ENCODE data around the gene ERC2.

ERC2 gene

GRCh38 chr3:55608301-55608937, 859.8 kb downstream of the ERC2 start:
- DNase-seq (ENCODE audit: low read depth in 2 of 2, low spot score in 1 of 2), result no peak

DNA sequence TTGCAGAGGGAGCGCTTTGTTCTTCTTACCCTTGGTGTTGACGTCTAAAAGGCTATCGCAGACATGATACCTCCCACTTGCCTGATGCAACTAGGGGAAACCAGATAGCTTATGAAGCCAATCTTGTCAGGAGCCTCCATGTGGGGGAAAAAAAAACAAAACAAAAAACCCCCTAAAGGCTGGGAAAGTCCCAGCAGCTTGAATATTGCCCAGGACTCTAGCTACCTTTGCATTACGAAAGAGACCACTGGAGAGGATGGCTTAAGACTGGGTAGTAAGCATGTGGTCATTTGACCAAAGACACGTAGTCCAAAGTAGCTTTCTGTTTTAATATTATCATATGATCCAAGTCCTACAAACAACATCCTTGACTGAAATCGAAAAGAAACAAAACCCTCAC, 860.4 kb downstream of the ERC2 start:
- DNase-seq (ENCODE audit: low read depth in 2 of 2, low spot score in 1 of 2), result no peak

DNA sequence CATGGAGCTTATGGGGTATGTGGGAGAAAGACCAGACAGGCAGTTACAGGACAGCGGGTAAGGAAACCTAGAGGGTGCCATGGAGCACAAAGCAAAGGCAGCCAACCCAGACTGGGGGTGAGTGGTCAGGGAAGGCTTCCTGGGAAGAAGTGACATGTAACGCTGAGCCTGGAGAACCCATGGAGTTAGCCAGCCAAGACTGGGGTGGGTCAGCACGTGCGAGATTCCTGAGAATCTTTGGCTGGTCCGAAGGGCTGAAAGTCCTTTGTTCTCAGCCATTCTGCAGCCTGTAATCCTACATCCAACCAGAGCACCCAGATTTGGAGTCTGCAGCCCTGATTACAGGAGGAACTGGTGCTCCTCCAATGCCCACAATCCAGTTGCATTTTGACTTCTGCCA, 861.1 kb downstream of the ERC2 start:
- no peak for DNase-seq (ENCODE audit: low read depth in 2 of 2, low spot score in 1 of 2)

GRCh38 chr3:55605443-55606236, 862.6 kb downstream of the ERC2 start:
- DNase-seq (ENCODE audit: low read depth in 2 of 2, low spot score in 1 of 2), result no peak

DNA sequence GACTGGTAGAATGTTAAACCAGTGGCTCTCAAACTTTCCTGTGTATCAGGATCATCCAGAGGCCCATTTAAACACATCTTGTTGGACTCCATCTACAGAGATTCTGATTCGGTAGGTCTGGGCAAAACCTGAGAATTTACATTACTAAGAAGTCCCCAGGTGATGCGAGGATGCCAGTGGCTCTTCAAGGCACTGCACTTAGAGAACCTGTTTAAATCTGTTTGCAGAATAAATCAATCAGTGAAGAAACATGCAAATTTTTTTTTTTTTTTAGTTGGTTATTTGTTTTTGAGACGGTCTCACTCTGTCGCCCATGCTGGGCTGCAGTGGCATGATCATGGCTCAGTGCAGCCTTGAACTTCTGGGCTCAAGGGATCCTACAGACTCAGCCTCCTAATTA, 863.4 kb downstream of the ERC2 start:
- DNase-seq (ENCODE audit: low read depth in 2 of 2, low spot score in 1 of 2), result no peak

DNA sequence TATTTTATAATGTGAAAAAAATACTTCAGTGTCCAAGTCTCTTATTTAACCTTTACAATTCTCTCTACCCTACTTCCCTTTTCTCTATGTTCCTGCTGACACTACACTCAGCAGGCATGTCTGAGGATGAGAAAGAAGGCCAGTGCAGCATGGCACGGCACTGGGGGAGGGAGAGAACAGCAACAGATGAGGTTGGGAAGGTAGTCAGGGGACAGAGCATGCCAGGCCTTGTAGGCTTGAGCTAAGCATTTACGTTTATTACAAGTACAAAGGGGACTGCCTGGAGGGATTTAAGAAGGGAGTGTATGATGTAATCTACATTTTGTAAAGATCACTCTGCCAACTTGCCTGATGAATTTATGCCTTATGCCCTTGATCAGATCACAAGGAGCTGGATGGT, 863.9 kb downstream of the ERC2 start:
- DNase-seq (ENCODE audit: low read depth in 2 of 2, low spot score in 1 of 2), result no peak

GRCh38 chr3:55601366-55602080, 866.7 kb downstream of the ERC2 start:
- no peak for DNase-seq (ENCODE audit: low read depth in 2 of 2, low spot score in 1 of 2)

- no peak for DNase-seq (ENCODE audit: low read depth in 2 of 2, low spot score in 1 of 2)
These were observed 870.0 kb downstream of the ERC2 start for GRCh38 chr3:55598224-55598623.

- no peak for DNase-seq (ENCODE audit: low read depth in 2 of 2, low spot score in 1 of 2)
These were observed 870.6 kb downstream of the ERC2 start for GRCh38 chr3:55597641-55598040.

GRCh38 chr3:55596212-55596611, 872.1 kb downstream of the ERC2 start:
- DNase-seq (ENCODE audit: low read depth in 2 of 2, low spot score in 1 of 2), result no peak

GRCh38 chr3:55595420-55595819, 872.8 kb downstream of the ERC2 start:
- DNase-seq (ENCODE audit: low read depth in 2 of 2, low spot score in 1 of 2), result no peak

GRCh38 chr3:55592572-55592971, 875.7 kb downstream of the ERC2 start:
- DNase-seq (ENCODE audit: low read depth in 2 of 2, low spot score in 1 of 2), result no peak

GRCh38 chr3:55591888-55592287, 876.4 kb downstream of the ERC2 start:
- no peak for DNase-seq (ENCODE audit: low read depth in 2 of 2, low spot score in 1 of 2)

DNA sequence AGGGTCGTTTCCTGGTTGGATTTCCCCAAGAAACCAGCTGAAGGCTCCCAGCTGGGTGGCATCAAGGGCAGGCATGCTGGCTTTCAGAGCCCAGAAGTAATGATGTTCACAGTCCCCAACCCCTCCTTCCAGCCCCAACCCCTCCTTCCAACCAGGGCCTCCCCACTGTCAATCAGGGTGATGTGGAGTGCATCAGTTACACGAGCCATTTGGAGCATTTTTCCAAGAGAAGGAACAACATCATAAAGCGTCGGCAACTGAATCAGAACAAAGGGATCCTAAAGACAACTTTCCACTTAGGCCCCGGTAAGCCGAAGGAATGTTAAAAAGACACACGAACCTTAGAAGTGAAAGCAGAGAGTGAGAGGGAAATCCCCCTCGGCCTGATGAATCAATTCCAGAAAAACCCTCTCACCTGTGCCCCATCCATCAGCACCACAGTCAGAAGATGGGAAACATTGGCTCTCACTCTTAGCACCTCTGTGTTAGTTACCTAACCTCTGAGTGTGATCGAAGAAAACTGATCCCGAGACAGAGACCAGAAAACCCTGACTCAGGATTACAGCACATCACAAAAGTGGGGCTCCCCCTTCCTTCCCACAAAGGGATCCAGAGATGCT, 880.0 kb downstream of the ERC2 start:
- no peak for DNase-seq (ENCODE audit: low read depth in 2 of 2, low spot score in 1 of 2)

DNA sequence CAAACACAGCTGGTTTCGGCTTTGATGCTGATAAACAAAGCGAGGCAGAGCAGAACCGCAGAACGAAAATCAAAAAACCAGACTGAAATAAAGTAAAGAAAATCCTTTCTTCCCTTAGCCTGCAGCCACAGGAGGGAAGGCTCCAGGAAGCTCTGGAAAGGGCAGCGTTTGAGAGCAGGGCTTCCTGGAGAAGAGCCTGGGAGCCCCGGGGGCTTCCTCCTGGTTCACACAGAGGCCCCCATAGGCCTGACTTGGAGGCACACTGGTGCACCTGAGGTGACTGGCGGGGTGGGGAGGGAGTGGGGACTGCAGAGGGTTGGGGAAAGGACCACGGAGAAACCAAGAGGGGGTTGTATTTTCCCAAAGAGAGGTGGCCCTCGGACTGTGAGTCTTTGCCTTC, 882.4 kb downstream of the ERC2 start:
- no peak for DNase-seq (ENCODE audit: low read depth in 2 of 2, low spot score in 1 of 2)

DNA sequence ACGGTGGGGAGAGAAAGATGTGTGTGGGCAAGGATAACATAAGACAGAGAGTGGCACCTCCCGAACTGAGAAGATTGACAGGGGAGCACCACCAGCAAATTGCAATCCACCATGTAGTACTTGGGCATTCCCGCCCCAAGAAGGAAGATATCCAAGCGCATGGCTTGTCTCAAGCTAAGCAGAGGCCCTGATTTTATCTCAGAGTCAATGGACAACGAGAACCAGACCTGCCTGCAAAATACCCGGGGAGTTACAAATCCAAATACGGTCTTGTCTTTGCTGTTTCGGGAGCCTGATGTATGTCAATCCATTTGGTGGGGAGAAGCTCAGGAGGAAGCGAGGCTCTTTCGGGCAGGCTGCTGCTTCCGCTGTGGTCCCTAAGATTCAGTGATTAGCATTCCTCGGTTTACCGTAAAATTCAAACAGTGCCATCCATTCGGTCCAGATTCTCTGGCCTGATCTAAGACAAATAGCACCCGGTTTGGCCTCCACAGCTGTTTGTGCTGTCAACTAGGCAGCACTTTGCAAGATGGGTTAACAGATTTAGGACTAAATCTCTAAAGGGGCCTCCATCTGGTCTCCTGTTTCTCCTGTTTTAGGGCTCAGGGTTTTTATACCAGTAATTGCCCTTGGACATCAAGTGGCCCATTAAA, 883.4 kb downstream of the ERC2 start:
- no peak for DNase-seq (ENCODE audit: low read depth in 2 of 2, low spot score in 1 of 2)

GRCh38 chr3:55584030-55584429, 884.2 kb downstream of the ERC2 start:
- DNase-seq (ENCODE audit: low read depth in 2 of 2, low spot score in 1 of 2), result no peak

GRCh38 chr3:55583475-55583874, 884.8 kb downstream of the ERC2 start:
- no peak for DNase-seq (ENCODE audit: low read depth in 2 of 2, low spot score in 1 of 2)

GRCh38 chr3:55579496-55579895, 888.8 kb downstream of the ERC2 start:
- no peak for DNase-seq (ENCODE audit: low read depth in 2 of 2, low spot score in 1 of 2)

GRCh38 chr3:55576621-55577388, 891.5 kb downstream of the ERC2 start:
- no peak for DNase-seq (ENCODE audit: low read depth in 2 of 2, low spot score in 1 of 2)

- DNase-seq (ENCODE audit: low read depth in 2 of 2, low spot score in 1 of 2), result no peak
These were observed 893.6 kb downstream of the ERC2 start for GRCh38 chr3:55574671-55575070.

All from stimulated activated CD8-positive, alpha-beta memory T cell treated with anti-CD3 and anti-CD28 coated beads, Interleukin-4, amount 100 ng/mL, for 4 hours (primary cell).